Measurements from ENCODE around the gene HES7.

GRCh38 chr17:8109661-8110455 lies 14.0 kb downstream of the HES7 start:
- TF ChIP-seq, protein P1, sequence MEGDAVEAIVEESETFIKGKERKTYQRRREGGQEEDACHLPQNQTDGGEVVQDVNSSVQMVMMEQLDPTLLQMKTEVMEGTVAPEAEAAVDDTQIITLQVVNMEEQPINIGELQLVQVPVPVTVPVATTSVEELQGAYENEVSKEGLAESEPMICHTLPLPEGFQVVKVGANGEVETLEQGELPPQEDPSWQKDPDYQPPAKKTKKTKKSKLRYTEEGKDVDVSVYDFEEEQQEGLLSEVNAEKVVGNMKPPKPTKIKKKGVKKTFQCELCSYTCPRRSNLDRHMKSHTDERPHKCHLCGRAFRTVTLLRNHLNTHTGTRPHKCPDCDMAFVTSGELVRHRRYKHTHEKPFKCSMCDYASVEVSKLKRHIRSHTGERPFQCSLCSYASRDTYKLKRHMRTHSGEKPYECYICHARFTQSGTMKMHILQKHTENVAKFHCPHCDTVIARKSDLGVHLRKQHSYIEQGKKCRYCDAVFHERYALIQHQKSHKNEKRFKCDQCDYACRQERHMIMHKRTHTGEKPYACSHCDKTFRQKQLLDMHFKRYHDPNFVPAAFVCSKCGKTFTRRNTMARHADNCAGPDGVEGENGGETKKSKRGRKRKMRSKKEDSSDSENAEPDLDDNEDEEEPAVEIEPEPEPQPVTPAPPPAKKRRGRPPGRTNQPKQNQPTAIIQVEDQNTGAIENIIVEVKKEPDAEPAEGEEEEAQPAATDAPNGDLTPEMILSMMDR (IDR thresholded peaks at IDR 0.05 in 2 of 3, conservative IDR thresholded peaks at IDR 0.05 in 1 of 3; ENCODE audit: borderline replicate concordance in 1 of 3, insufficient read depth in 1 of 3, low read depth in 2 of 3, low read length in 2 of 3) = peak; percentile 82 to 89 (median 88)
- TF ChIP-seq RAD21 (IDR thresholded peaks at IDR 0.05; ENCODE audit: low read depth) (peak; percentile 84), YY1 (IDR thresholded peaks at IDR 0.05; ENCODE audit: extremely low read depth, insufficient replicate concordance, low read depth, low read length) (peak; percentile 28), ZNF274 (IDR thresholded peaks at IDR 0.05; ENCODE audit: low read depth, low read length) (no peak), SP1 (IDR thresholded peaks at IDR 0.05; ENCODE audit: low read depth) (no peak), POLR2AphosphoS5 (IDR thresholded peaks at IDR 0.05; ENCODE audit: low read depth, low read length) (no peak), EZH2 (IDR thresholded peaks at IDR 0.05) (no peak), POLR2A (IDR thresholded peaks at IDR 0.05; ENCODE audit: borderline replicate concordance, extremely low read depth, insufficient read depth, insufficient read length) (no peak), ATF3 (IDR thresholded peaks at IDR 0.05) (no peak), TCF7L2 (IDR thresholded peaks at IDR 0.05; ENCODE audit: borderline replicate concordance, extremely low read depth, insufficient read depth, insufficient read length) (no peak), JUND (IDR thresholded peaks at IDR 0.05) (no peak), REST (IDR thresholded peaks at IDR 0.05; ENCODE audit: low read depth) (no peak), CEBPB (IDR thresholded peaks at IDR 0.05; ENCODE audit: low read depth) (no peak)
